Measurements from ENCODE around the gene KSR1. TPM values are rescaled to one million over a fixed set of nuclear protein-coding genes. Genes with fewer than 3 reads are reported as not detected.

The KSR1 gene
- total and polyA plus RNA-seq, 9 of the 15 experiments (the other 6 are each of a cell fraction or from before 2014, with no cell fraction given): 1.4 to 51.7 (median 18.4) TPM

DNA sequence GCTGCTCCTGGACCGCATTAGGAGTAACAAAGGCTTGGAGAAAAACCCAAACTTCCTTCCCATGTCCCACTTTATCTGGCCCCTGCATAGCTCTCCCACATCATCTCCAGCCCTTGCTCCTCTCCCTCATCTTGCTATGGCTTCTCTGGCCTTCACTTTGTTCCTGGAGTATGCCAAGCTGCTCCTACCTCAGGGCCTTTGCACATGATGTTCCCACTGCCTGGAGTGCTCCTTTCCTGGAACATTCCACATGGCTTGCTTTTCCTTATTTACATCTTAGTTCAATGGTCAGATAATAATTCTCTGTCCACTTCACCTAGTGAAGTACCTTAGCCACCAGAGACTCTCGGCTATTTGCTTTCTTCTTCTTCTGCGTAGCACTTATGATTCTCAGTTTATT is 4.3 kb upstream of the KSR1 start (continued):
- TF ChIP-seq FOXJ3 (CRISPR knock-in tag; IDR thresholded peaks at IDR 0.05) (no peak), FUS (optimal IDR thresholded peaks at IDR 0.05; ENCODE audit: low read depth, low read length) (no peak), PHF20 (IDR thresholded peaks at IDR 0.05; ENCODE audit: partially characterized antibody) (no peak), MEF2A (IDR thresholded peaks at IDR 0.05; ENCODE audit: control insufficient read depth, low read depth, low read length) (no peak), STAT5B (CRISPR knock-in tag; IDR thresholded peaks at IDR 0.05) (no peak), RCOR1 (IDR thresholded peaks at IDR 0.05; ENCODE audit: borderline replicate concordance in 1 of 2, low read depth in 2 of 2, low read length in 2 of 2) (0 out of 4 replicates have a peak, but pooled peaks of 1 of the 2 experiments have one; percentile 11), KDM1A (IDR thresholded peaks at IDR 0.05) (peak; percentile 13 to 44; a peak in 3 of 4 replicates), SMARCA5 (IDR thresholded peaks at IDR 0.05) (0 out of 2 replicates have a peak, but pooled peaks have one; percentile 42), EHMT2 (IDR thresholded peaks at IDR 0.05) (no peak), PPARD (CRISPR knock-in tag; IDR thresholded peaks at IDR 0.05) (no peak), MEF2D (tag; conservative IDR thresholded peaks at IDR 0.05; ENCODE audit: low read depth) (no peak), PCBP1 (IDR thresholded peaks at IDR 0.05; ENCODE audit: low read depth, low read length, poor library complexity, severe bottlenecking) (no peak), SMARCA4 (IDR thresholded peaks at IDR 0.05) (no peak), BCOR (IDR thresholded peaks at IDR 0.05) (peak; percentile 84), BRCA1 (IDR thresholded peaks at IDR 0.05) (no peak), BRCA1 (CRISPR knock-in tag; IDR thresholded peaks at IDR 0.05) (no peak), ZNF41 (CRISPR knock-in tag; conservative IDR thresholded peaks at IDR 0.05) (no peak), NONO (IDR thresholded peaks at IDR 0.05; ENCODE audit: low read depth in 2 of 2, low read length in 1 of 2) (no peak), ZNF146 (CRISPR knock-in tag; IDR thresholded peaks at IDR 0.05; ENCODE audit: unreplicated experiment) (no peak), NCOA2 (IDR thresholded peaks at IDR 0.05; ENCODE audit: partially characterized antibody in 2 of 2) (no peak), TOE1 (IDR thresholded peaks at IDR 0.05; ENCODE audit: borderline replicate concordance) (no peak), TOE1 (CRISPR knock-in tag; IDR thresholded peaks at IDR 0.05; ENCODE audit: borderline replicate concordance, low read depth) (no peak), EGR1 (conservative IDR thresholded peaks at IDR 0.05) (no peak)
- TF ChIP-seq, protein P1, sequence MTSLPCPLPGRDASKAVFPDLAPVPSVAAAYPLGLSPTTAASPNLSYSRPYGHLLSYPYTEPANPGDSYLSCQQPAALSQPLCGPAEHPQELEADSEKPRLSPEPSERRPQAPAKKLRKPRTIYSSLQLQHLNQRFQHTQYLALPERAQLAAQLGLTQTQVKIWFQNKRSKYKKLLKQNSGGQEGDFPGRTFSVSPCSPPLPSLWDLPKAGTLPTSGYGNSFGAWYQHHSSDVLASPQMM (CRISPR knock-in tag; IDR thresholded peaks at IDR 0.05): no peak
- TF ChIP-seq, protein P2, sequence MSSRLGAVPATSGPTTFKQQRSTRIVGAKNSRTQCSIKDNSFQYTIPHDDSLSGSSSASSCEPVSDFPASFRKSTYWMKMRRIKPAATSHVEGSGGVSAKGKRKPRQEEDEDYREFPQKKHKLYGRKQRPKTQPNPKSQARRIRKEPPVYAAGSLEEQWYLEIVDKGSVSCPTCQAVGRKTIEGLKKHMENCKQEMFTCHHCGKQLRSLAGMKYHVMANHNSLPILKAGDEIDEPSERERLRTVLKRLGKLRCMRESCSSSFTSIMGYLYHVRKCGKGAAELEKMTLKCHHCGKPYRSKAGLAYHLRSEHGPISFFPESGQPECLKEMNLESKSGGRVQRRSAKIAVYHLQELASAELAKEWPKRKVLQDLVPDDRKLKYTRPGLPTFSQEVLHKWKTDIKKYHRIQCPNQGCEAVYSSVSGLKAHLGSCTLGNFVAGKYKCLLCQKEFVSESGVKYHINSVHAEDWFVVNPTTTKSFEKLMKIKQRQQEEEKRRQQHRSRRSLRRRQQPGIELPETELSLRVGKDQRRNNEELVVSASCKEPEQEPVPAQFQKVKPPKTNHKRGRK (tag; IDR thresholded peaks at IDR 0.05): no peak
